GM19099 (cell line): ENCODE results near the gene WWOX.

Experiments
- POLR2A ChIP-seq: IDR thresholded peaks from 3 replicates; pipeline ENCODE4 v1.6.1; 2011; ENCODE audit warnings: low read depth; ENCODE audit not compliant: insufficient read length; ENCODE audit errors: extremely low read depth

Gene WWOX

DNA sequence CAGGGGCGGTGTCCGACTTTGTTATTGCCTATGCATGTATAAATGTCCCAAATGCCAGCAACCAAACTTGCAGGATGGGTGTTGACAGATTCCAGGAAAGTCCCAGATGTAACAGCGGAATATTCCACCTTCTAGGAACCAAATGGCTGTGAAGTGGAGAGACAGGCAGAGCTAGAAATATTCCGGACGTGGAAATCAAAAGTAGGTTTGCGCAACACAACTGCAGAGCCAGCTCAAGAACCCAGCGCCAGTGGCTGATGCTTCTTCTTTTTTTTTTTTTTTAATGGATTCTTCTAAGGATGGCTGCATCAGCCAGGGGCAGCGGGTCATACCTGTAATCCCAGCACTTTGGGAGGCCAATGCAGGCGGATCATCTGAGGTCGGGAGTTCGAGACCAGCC, 899.4 kb downstream of the WWOX start:
- no peak for TF ChIP-seq POLR2A

GRCh38 chr16:79001156-79001967, 901.9 kb downstream of the WWOX start:
- TF ChIP-seq POLR2A: no peak

GRCh38 chr16:79003026-79003609, 903.7 kb downstream of the WWOX start:
- TF ChIP-seq POLR2A: no peak

DNA sequence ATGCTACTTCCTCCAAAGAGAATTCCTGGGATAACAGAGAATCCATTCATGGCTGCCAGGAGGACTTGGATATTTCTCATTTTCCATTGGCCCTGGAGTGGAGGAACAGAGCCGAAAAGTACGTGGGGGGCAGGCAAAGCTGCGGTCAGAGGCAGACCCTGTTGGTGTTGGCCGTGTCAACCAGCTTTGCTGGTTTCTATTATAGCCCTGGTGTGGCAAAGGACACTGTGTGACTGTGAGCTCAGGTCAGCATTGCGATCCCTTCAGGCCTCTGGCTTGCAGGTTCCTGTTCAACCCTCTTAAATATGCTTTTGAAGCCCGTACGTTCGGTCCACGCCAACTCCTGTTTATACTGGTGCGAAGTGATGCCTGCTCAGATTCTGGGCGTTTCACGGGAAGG, 904.9 kb downstream of the WWOX start:
- no peak for TF ChIP-seq POLR2A

DNA sequence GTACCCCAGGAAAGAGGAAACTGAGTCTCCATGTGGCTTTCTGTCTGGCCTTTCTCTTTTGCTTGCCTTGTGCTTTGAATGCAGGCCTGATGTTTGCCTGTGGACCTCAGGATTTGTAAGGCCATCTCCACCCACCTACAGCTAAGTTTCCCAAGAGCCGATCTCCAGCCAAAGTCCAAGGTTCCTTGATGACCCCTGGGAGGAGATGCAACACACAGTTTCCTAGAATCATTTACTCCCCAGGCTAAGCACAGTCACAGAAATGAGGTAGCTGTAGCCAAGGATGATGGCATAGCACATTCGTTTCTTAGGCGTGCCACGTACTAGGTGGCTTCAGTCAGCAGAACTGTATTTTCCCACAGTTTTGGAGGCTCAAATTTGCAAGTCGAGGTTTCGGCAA, 905.6 kb downstream of the WWOX start:
- no peak for TF ChIP-seq POLR2A

DNA sequence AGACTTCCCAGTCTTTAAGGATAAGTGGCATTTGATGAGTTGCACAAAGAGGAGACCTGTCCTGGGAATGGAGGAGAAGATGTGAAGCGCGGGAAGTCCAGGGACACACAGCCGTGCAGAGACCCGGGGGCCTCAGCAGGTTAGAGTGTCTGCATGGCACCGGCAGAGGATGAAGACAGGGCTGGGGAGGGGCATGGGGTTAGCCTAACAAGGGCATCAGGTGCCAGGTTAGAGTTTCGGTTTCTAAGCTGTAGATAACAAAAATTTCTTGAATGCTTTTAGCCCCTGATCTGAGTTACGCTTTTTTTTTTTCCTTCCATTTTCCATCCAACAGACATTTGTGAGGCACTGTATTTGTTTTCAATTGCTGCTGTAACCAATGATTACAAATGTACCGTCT, 906.8 kb downstream of the WWOX start:
- TF ChIP-seq POLR2A: no peak

DNA sequence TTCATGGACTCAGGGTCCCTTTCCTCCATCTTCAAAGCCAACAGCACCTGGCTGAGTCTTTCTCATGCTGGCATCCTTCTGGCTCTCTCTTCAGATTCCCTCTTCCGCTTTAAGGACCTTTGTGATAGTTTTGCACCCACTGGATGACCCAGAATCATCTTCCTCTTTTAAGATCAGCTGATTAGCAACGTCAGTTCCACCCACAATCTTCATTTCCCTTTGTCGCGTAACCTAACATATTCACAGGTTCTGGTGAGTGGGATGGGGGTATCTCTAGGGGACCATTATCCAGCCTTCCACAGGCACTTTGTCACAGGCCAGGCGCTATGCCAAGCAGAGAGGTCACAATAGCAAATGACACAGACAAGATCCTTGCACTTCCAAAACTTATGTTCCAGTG, 907.3 kb downstream of the WWOX start:
- TF ChIP-seq POLR2A: no peak

DNA sequence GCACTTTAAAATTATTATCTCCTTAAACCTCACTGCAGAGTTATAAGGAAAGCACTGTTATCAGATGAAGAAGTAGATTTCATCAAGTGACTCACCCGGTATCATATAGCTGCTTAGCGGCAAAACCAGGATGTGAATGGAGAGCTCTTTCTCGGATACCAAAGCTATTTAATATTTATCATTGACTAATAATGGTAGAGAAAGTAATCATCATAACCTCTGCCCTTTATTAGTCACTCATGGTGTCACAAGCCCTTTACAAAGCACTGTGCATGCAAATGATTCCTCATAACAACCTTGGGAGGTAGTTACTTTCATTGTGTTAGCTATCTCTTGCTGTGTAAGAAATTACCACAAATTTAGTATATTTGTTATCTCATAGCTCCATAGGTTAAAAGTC, 908.2 kb downstream of the WWOX start:
- no peak for TF ChIP-seq POLR2A

- no peak for TF ChIP-seq POLR2A
Observed at GRCh38 chr16:79008036-79008868, 908.8 kb downstream of the WWOX start.

- no peak for TF ChIP-seq POLR2A
Observed at GRCh38 chr16:79008869-79009179, 909.4 kb downstream of the WWOX start.

- TF ChIP-seq POLR2A: no peak
Observed at GRCh38 chr16:79009896-79010295, 910.4 kb downstream of the WWOX start.

DNA sequence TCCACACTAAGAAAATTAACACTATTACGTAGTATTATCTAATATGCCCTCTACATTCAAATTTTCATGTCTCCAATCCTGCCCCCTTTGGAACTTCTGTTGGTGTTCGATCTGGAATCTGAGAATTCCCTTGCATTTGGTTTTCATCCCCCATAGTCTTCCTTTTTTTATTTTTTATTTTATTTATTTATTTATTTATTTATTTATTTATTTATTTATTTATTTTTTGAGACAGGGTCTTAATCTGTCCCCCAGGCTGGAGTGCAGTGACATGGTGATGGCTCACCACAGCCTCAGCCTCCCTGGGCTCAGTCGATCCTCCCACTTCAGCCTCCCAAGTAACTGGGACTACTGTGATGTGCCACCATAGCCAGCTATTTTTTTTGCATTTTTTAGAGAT, 911.8 kb downstream of the WWOX start:
- TF ChIP-seq POLR2A: no peak

DNA sequence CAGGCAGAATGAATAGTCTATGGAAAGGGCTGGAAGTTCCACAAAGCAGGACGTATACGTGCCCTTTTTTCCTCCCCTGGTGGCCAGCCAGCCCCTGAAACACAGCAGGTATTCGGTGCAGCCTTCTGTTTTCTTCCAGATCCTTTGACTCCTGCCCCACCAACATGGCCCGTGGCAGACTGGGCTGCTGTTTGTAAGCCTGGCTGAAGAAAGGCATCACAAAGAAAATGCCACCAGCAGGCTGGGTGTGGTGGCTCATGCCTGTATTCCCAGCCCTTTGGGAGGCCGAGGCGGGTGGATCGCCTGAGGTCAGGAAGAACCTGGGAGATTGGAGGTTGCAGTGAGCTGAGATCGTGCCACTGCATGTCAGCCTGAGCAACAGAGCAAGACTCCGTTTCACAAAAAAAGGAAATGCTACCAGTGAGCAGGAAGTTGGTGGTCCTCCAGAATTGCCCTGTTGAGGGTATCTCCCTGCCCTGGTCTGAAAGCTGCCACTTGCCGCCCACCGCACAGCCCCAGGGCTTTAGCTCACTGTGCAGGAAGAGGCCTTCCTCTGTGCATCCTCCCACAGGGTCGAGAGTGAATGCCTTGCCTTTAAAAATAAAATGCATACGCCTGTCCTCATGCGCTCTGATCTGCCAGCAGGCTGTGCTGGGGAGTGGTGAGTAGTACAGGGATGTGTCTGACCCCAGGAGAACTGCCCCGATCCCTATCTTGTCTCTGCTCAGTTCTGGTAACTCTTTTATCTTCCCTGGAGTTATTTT, 913.4 kb downstream of the WWOX start:
- no peak for TF ChIP-seq POLR2A

GRCh38 chr16:79013930-79014660, 914.6 kb downstream of the WWOX start:
- TF ChIP-seq POLR2A: no peak

- no peak for TF ChIP-seq POLR2A
Observed at GRCh38 chr16:79018650-79019429, 919.4 kb downstream of the WWOX start.

DNA sequence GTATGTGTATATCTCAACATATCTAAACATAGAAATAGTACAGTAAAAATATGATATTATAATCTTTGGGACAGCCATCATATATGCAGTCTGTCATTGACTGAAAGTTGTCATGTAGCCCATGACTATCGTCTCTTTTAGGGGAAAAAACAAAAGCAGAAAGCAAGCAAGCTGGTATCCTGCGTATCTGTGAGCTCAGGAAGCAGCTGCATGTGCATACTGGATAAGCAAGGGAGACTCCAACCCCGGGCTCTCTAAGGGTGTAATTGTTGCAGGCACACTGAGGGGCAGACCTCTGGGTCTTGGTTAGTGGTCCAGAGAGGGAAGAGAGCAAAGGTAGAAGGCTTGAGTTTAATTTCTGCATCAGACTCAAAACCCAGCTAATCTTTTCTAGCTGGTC, 920.0 kb downstream of the WWOX start:
- TF ChIP-seq POLR2A: no peak
